Duodenal mucosa (tissue), 2 donors: ENCODE results near the gene MED28.

ENCODE experiments used
- H3K27ac ChIP-seq: one replicate; pipeline ENCODE4 v1.7.0; 2013; ENCODE audit warnings: low read depth, low read length
- H3K27me3 ChIP-seq, 2 donors: one replicate each; pipeline ENCODE4 v1.7.0; 2013; ENCODE audit warnings: low read length in 2 of 2, control low read depth in 1 of 2; ENCODE audit not compliant: insufficient read depth in 2 of 2, control insufficient read depth in 1 of 2
- H3K36me3 ChIP-seq, 2 donors: one replicate each; pipeline ENCODE4 v1.7.0; 2013; ENCODE audit warnings: low read length in 2 of 2, control low read depth in 1 of 2; ENCODE audit not compliant: insufficient read depth in 2 of 2, control insufficient read depth in 1 of 2
- H3K4me1 ChIP-seq, 2 donors: one replicate each; pipeline ENCODE4 v1.7.0; 2013; ENCODE audit warnings: low read length in 2 of 2, control low read depth in 1 of 2; ENCODE audit not compliant: insufficient read depth in 2 of 2, control insufficient read depth in 1 of 2
- H3K4me3 ChIP-seq, 2 donors: one replicate each; pipeline ENCODE4 v1.7.0; 2013; ENCODE audit warnings: low read length in 2 of 2, low read depth in 1 of 2
- H3K9ac ChIP-seq, 2 donors: one replicate each; pipeline ENCODE4 v1.7.0; 2013; ENCODE audit warnings: low read length in 2 of 2, low read depth in 1 of 2
- H3K9me3 ChIP-seq, 2 donors: one replicate each; pipeline ENCODE4 v1.7.0; 2013; ENCODE audit warnings: low read length in 2 of 2, control low read depth in 1 of 2; ENCODE audit not compliant: control insufficient read depth in 1 of 2

Gene MED28

DNA sequence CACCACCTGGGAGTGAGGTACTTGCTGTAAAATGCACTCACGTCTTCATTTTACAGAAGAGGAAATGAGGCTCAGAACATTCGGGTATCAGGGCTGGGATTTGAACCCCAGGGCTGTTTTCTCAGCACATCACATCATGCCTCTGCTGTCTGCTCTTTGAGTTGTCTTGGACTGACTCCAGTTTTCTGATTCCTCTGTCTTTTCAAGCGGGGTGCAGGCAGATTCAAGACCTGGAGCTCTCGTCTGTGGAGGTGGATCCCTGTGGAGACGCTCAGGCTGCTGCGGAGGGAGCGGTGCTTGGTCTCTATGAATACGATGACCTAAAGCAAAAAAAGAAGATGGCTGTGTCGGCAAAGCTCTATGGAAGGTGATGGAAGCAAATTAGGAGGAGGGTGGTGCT is 31.2 kb upstream of the MED28 start:
- Histone ChIP-seq H3K4me1 (peaks cover 22% of the 10 kb centered on the region in 2 donors), H3K9ac (no peak overlapping the region), H3K4me3 (no peak overlapping the region), H3K9me3 (no peaks in the 10 kb centered on the region), H3K36me3 (peaks cover 60 to 72% of the 10 kb centered on the region in 2 donors), H3K27ac (no peak overlapping the region), H3K27me3 (no peaks in the 10 kb centered on the region)

- Histone ChIP-seq H3K9ac (no peak overlapping the region), H3K4me3 (no peak overlapping the region), H3K36me3 (peaks cover 63 to 77% of the 10 kb centered on the region in 2 donors), H3K27me3 (no peaks in the 10 kb centered on the region), H3K4me1 (peaks cover 17% of the 10 kb centered on the region in 2 donors), H3K9me3 (no peaks in the 10 kb centered on the region), H3K27ac (no peak overlapping the region)
These were observed 30.5 kb upstream of the MED28 start for GRCh38 chr4:17583941-17584340.

DNA sequence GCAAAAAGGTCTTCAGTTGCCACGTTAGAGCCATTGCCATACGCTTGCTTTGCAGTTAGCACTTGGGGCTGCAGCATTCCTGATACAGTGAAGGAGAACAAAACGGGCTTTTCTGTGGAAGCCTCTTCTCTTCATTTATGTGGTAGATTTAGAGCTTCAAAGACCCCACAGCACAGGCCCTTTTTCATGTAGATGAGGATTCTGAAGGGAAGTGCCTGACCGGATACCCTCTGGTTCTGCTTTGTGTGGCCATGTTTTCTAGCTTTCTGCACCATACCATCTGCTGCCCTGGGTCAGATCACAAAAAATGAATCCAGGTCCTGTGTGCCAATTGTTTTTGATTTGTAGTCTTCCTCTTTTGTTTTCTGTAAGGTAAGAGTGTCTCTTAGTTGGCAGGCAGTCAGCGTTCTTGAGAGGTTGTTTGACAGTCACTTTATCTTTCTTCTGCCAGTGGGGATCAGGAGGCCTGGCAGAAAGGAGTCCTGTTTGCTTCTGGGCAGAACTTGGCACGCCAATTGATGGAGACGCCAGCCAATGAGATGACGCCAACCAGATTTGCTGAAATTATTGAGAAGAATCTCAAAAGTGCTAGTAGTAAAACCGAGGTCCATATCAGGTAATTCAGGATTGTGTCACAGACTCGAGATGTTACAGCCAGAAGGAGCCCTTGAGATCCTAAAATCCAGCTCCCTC is 29.8 kb upstream of the MED28 start:
- Histone ChIP-seq H3K9me3 (no peaks in the 10 kb centered on the region), H3K36me3 (peaks cover 63 to 82% of the 10 kb centered on the region in 2 donors), H3K27ac (no peak overlapping the region)

DNA sequence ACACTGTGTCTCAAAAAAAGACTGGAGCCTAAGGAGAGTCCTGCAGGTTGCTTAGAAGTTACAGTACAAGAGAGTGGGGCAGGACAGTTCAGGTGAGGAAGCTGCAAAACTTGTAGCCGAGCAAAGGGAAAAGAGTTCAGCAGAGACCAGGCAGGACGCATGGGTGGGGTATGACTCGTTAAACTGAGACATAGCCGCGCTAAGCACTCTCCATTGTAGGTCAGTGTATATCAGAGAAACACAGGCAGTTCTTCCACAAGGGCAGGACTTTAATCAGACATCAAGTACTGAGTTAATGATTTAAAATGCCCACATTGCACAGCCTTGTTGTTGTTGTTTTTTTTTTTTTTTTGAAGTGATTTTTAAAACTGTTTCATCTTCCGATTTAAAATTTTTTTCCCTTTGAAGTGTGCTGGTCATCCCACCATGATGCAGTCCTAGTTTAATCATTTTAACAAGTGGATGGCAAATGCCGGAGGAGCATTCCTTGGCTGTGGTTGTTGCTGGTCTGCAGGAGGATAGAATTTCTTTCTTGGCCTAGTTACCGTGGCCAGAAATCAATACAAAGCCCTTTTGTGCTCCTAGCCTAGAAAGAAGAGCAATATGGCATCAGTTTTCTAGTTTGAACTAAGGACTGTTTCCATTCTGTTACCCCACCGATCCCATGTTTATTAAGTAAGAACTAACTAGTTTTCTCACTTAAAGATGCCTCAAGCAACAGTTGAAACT is 27.2 kb upstream of the MED28 start:
- Histone ChIP-seq H3K27me3 (no peaks in the 10 kb centered on the region), H3K36me3 (peaks cover 54 to 83% of the 10 kb centered on the region in 2 donors), H3K4me1 (no peaks in the 10 kb centered on the region), H3K27ac (no peak overlapping the region), H3K9ac (no peak overlapping the region), H3K9me3 (no peaks in the 10 kb centered on the region), H3K4me3 (no peak overlapping the region)

More for the DNA sequence above, 29.8 kb upstream of the MED28 start:
- H3K4me3 ChIP-seq: no peak overlapping the region
- no peak overlapping the region for H3K9ac ChIP-seq
- H3K4me1 ChIP-seq: peaks cover 10% of the 10 kb centered on the region in 2 donors
- H3K27me3 ChIP-seq: no peaks in the 10 kb centered on the region

GRCh38 chr4:17589355-17589754 is 25.1 kb upstream of the MED28 start:
- no peak overlapping the region for H3K4me3 ChIP-seq
- no peak overlapping the region for H3K27ac ChIP-seq
- H3K27me3 ChIP-seq: no peaks in the 10 kb centered on the region
- no peak overlapping the region for H3K9ac ChIP-seq
- H3K36me3 ChIP-seq: peaks cover 44 to 70% of the 10 kb centered on the region in 2 donors
- no peaks in the 10 kb centered on the region for H3K9me3 ChIP-seq
- no peaks in the 10 kb centered on the region for H3K4me1 ChIP-seq

DNA sequence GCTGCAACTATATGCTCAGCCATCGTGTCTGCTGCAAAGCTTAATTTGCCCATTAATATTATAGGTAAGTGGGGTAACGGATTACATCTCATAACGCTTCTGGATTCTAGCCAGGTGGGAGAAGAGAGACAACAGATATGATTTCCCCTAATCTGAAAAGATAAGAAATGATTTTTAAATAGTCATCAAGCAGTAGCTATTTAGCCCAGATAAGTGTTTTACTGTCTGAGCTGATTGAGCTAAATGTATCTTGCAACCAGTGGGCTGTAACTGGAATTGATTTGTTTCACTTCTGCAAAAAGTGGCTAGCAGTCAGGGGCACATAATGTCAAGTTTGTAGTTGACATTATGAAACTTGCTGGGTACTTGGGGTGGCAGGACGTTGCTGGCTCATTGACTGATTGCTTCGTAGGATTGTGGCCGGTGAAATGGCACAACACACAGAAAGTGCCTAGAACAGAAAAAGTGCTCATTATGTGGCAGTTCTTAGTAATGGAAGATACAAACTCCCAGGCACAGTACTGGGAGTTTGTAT is 18.9 kb upstream of the MED28 start:
- no peaks in the 10 kb centered on the region for H3K4me1 ChIP-seq
- no peaks in the 10 kb centered on the region for H3K27me3 ChIP-seq
- H3K4me3 ChIP-seq: no peak overlapping the region
- peaks cover 55 to 73% of the 10 kb centered on the region in 2 donors for H3K36me3 ChIP-seq
- no peaks in the 10 kb centered on the region for H3K9me3 ChIP-seq
- no peak overlapping the region for H3K27ac ChIP-seq
- H3K9ac ChIP-seq: no peak overlapping the region

DNA sequence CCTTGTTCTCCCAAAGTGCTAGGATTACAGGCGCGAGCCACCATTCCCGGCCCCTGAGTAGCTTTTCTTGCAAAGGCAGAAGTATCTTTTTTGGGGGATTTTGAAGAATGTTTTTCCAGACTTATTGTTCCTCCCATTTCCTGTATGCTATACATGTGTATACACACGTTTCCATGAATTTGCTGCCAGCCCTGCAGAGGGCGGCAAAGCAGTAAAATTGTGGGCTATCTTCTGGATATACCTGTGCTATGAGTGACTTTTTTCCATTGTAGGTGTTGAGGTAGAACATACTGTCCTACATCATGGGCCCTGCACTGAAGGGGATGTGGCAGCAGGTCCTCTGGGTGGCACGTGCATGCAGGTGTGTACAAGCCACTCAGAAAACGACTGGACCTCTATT is 16.9 kb upstream of the MED28 start:
- Histone ChIP-seq H3K27ac (no peak overlapping the region), H3K27me3 (no peaks in the 10 kb centered on the region), H3K36me3 (peaks cover 58 to 78% of the 10 kb centered on the region in 2 donors), H3K4me3 (no peak overlapping the region), H3K9me3 (no peaks in the 10 kb centered on the region), H3K9ac (no peak overlapping the region), H3K4me1 (no peaks in the 10 kb centered on the region)

DNA sequence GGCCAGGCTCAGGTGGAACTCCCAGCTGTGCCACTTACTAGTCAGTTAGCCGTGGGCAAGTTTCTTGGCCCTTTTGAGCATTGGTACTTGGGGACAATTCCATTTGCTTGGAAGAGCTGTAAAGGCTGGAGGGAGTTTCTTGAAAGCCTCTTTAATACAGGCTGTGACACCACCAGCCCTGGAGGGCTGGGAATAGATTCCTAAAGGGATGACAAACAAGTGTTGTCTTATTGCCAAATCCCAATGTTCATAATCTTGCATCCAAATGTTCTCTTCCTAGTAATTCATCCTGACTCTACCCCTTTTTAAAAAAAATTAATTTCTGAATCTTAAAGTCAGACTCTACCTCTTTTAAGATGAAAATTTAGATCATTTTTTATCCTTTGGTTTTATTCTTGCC is 14.6 kb upstream of the MED28 start:
- Histone ChIP-seq H3K9ac (no peak overlapping the region), H3K36me3 (peaks cover 56 to 76% of the 10 kb centered on the region in 2 donors), H3K4me1 (no peaks in the 10 kb centered on the region), H3K27ac (no peak overlapping the region), H3K9me3 (no peaks in the 10 kb centered on the region), H3K27me3 (no peaks in the 10 kb centered on the region), H3K4me3 (no peak overlapping the region)

GRCh38 chr4:17605236-17605635 is 9.2 kb upstream of the MED28 start:
- no peaks in the 10 kb centered on the region for H3K9me3 ChIP-seq
- H3K4me3 ChIP-seq: no peak overlapping the region
- no peak overlapping the region for H3K27ac ChIP-seq
- no peaks in the 10 kb centered on the region for H3K27me3 ChIP-seq
- peaks cover 49 to 63% of the 10 kb centered on the region in 2 donors for H3K36me3 ChIP-seq
- H3K4me1 ChIP-seq: no peaks in the 10 kb centered on the region
- no peak overlapping the region for H3K9ac ChIP-seq

DNA sequence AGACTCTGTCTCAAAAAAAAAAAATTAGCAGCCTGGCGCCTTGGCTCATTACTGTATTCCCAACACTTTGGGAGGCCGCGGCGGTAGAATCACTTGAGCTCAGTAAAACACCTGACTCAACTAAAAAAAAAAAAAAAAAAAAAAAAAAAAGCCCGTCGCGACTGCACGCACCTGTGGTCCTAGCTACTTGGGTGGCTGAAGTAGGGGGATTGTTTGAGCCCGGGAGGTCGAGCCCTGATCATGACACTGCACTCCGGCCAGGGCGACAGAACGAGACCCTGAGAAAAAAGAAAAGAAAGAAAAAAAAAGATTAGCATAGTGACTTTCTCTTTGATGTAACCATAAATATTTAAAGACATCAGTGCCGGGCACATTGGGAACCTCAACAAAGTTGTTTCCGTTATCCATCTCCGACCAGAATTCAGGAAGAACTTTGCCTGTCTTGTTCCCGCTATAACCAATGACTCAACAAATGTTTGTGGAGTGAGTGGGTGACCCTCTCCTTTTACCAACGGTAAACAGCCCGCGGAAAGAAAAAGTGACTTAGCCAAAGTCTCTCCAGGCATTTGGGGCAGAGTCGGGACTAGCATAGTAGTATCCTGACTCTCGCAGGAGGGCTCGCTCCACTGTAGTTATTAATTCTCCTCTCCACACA is 553 bp upstream of the MED28 start:
- Histone ChIP-seq H3K27ac (peak overlapping the region; percentile 45), H3K4me3 (peak overlapping the region; percentile 88 to 96), H3K9me3 (no peaks in the 10 kb centered on the region), H3K27me3 (no peaks in the 10 kb centered on the region), H3K36me3 (peaks cover 6 to 16% of the 10 kb centered on the region in 2 donors), H3K4me1 (peaks cover 12 to 16% of the 10 kb centered on the region in 2 donors), H3K9ac (peak overlapping the region; percentile 48 to 93)
